Measurements from ENCODE around the gene FOLR3.

FOLR3 gene

GRCh38 chr11:72124046-72124445 lies 11.5 kb upstream of the FOLR3 start:
- H3K4me1 ChIP-seq (ENCODE audit: control insufficient read depth, insufficient read depth, low read length): no peaks in the 10 kb centered on the region
- no peak overlapping the region for H3K4me3 ChIP-seq (ENCODE audit: low read depth, low read length)
- H3K9me3 ChIP-seq (ENCODE audit: control insufficient read depth, insufficient read depth, low read length): peaks cover 20% of the 10 kb centered on the region
- no peak overlapping the region for H3K9ac ChIP-seq (ENCODE audit: low read depth, low read length)
- no peaks in the 10 kb centered on the region for H3K27me3 ChIP-seq (ENCODE audit: control insufficient read depth, insufficient read depth, low read length)
- H3K27ac ChIP-seq (ENCODE audit: low read depth, low read length): no peak overlapping the region
- no peaks in the 10 kb centered on the region for H3K36me3 ChIP-seq (ENCODE audit: control insufficient read depth, insufficient read depth, low read length)

- Histone ChIP-seq H3K27ac (ENCODE audit: low read depth, low read length) (no peak overlapping the region), H3K4me3 (ENCODE audit: low read depth, low read length) (no peak overlapping the region), H3K27me3 (ENCODE audit: control insufficient read depth, insufficient read depth, low read length) (no peaks in the 10 kb centered on the region), H3K9ac (ENCODE audit: low read depth, low read length) (no peak overlapping the region), H3K9me3 (ENCODE audit: control insufficient read depth, insufficient read depth, low read length) (peaks cover 25% of the 10 kb centered on the region), H3K36me3 (ENCODE audit: control insufficient read depth, insufficient read depth, low read length) (no peaks in the 10 kb centered on the region), H3K4me1 (ENCODE audit: control insufficient read depth, insufficient read depth, low read length) (no peaks in the 10 kb centered on the region)
These were observed 9.6 kb upstream of the FOLR3 start for GRCh38 chr11:72125956-72126355.

GRCh38 chr11:72127923-72128322 lies 7.6 kb upstream of the FOLR3 start:
- no peaks in the 10 kb centered on the region for H3K36me3 ChIP-seq (ENCODE audit: control insufficient read depth, insufficient read depth, low read length)
- no peak overlapping the region for H3K4me3 ChIP-seq (ENCODE audit: low read depth, low read length)
- no peak overlapping the region for H3K27ac ChIP-seq (ENCODE audit: low read depth, low read length)
- H3K4me1 ChIP-seq (ENCODE audit: control insufficient read depth, insufficient read depth, low read length): no peaks in the 10 kb centered on the region
- H3K27me3 ChIP-seq (ENCODE audit: control insufficient read depth, insufficient read depth, low read length): peaks cover 5% of the 10 kb centered on the region; the same call in 1 of the 2 replicates
- H3K9ac ChIP-seq (ENCODE audit: low read depth, low read length): no peak overlapping the region
- H3K9me3 ChIP-seq (ENCODE audit: control insufficient read depth, insufficient read depth, low read length): peaks cover 25% of the 10 kb centered on the region

DNA sequence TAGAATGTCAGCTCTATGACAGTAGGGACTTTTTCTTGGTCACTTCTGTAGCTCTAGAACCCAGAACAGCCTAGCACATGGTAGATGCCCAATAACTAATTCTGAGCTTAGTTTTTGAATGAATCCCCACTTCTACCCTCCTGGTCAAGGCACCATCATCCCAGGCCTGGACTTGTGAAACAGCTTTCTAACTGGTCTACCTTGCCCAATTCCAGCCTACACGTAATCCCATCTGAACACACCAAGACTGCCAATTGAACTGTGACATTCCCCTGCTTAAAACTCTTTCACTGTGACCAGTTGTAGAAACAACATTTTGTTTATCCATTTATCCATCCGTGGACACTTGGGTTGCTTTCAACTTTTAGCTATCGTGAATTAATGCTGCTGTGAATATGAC lies 6.1 kb upstream of the FOLR3 start:
- Histone ChIP-seq H3K36me3 (ENCODE audit: control insufficient read depth, insufficient read depth, low read length) (no peaks in the 10 kb centered on the region), H3K9ac (ENCODE audit: low read depth, low read length) (no peak overlapping the region), H3K9me3 (ENCODE audit: control insufficient read depth, insufficient read depth, low read length) (peaks cover 22% of the 10 kb centered on the region), H3K27me3 (ENCODE audit: control insufficient read depth, insufficient read depth, low read length) (peaks cover 5% of the 10 kb centered on the region; the same call in 1 of the 2 replicates), H3K4me1 (ENCODE audit: control insufficient read depth, insufficient read depth, low read length) (no peaks in the 10 kb centered on the region), H3K27ac (ENCODE audit: low read depth, low read length) (no peak overlapping the region), H3K4me3 (ENCODE audit: low read depth, low read length) (no peak overlapping the region)

- Histone ChIP-seq H3K4me3 (ENCODE audit: low read depth, low read length) (no peak overlapping the region), H3K27ac (ENCODE audit: low read depth, low read length) (no peak overlapping the region), H3K4me1 (ENCODE audit: control insufficient read depth, insufficient read depth, low read length) (no peaks in the 10 kb centered on the region), H3K9ac (ENCODE audit: low read depth, low read length) (no peak overlapping the region), H3K36me3 (ENCODE audit: control insufficient read depth, insufficient read depth, low read length) (no peaks in the 10 kb centered on the region), H3K9me3 (ENCODE audit: control insufficient read depth, insufficient read depth, low read length) (peaks cover 17% of the 10 kb centered on the region), H3K27me3 (ENCODE audit: control insufficient read depth, insufficient read depth, low read length) (peaks cover 5% of the 10 kb centered on the region; the same call in 1 of the 2 replicates)
These were observed 2.9 kb upstream of the FOLR3 start for GRCh38 chr11:72132646-72133045.

GRCh38 chr11:72135891-72136683 lies 562 bp downstream of the FOLR3 start:
- Histone ChIP-seq H3K27me3 (ENCODE audit: control insufficient read depth, insufficient read depth, low read length) (peaks cover 5% of the 10 kb centered on the region; the same call in 1 of the 2 replicates), H3K9me3 (ENCODE audit: control insufficient read depth, insufficient read depth, low read length) (no peaks in the 10 kb centered on the region), H3K9ac (ENCODE audit: low read depth, low read length) (no peak overlapping the region), H3K4me3 (ENCODE audit: low read depth, low read length) (no peak overlapping the region), H3K36me3 (ENCODE audit: control insufficient read depth, insufficient read depth, low read length) (no peaks in the 10 kb centered on the region), H3K4me1 (ENCODE audit: control insufficient read depth, insufficient read depth, low read length) (peaks cover 2% of the 10 kb centered on the region; the same call in 1 of the 2 replicates), H3K27ac (ENCODE audit: low read depth, low read length) (no peak overlapping the region)

DNA sequence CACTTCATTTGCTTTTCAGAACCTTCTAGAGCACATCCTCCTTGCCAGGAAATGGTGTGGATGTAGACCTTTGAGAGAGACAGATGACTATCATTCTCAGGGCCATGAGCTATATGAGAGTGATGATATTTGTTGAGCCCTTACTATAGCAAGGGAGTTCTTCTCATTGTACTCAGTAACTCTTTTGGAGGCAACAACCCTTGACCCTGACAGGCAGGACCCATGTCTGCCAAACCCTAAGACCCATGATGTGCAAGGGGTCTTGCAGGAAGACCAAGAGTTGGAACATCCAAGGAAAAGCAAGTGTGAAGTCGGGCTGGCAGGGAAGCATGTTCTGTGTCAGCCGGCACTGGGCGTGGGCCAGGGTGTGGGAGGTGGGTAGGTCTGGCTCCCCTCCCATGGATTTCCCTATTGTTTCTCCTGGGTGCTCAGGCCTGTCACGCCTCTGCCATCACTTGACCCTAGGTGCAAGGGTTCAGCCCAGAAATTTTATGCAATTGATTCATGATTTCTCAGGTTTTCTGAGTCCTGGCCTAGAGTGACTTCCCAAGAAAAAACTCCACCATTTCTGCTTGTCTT lies 1.2 kb downstream of the FOLR3 start:
- Histone ChIP-seq H3K36me3 (ENCODE audit: control insufficient read depth, insufficient read depth, low read length) (no peaks in the 10 kb centered on the region), H3K4me1 (ENCODE audit: control insufficient read depth, insufficient read depth, low read length) (peaks cover 4% of the 10 kb centered on the region; the same call in 1 of the 2 replicates), H3K9ac (ENCODE audit: low read depth, low read length) (no peak overlapping the region), H3K27me3 (ENCODE audit: control insufficient read depth, insufficient read depth, low read length) (peaks cover 5% of the 10 kb centered on the region; the same call in 1 of the 2 replicates), H3K9me3 (ENCODE audit: control insufficient read depth, insufficient read depth, low read length) (no peaks in the 10 kb centered on the region), H3K27ac (ENCODE audit: low read depth, low read length) (no peak overlapping the region), H3K4me3 (ENCODE audit: low read depth, low read length) (no peak overlapping the region)

GRCh38 chr11:72138821-72139390 lies 3.4 kb downstream of the FOLR3 start:
- H3K4me1 ChIP-seq (ENCODE audit: control insufficient read depth, insufficient read depth, low read length): peaks cover 4% of the 10 kb centered on the region; the same call in 1 of the 2 replicates
- H3K9ac ChIP-seq (ENCODE audit: low read depth, low read length): no peak overlapping the region
- H3K9me3 ChIP-seq (ENCODE audit: control insufficient read depth, insufficient read depth, low read length): no peaks in the 10 kb centered on the region
- H3K27me3 ChIP-seq (ENCODE audit: control insufficient read depth, insufficient read depth, low read length): no peaks in the 10 kb centered on the region
- H3K4me3 ChIP-seq (ENCODE audit: low read depth, low read length): no peak overlapping the region
- no peak overlapping the region for H3K27ac ChIP-seq (ENCODE audit: low read depth, low read length)
- no peaks in the 10 kb centered on the region for H3K36me3 ChIP-seq (ENCODE audit: control insufficient read depth, insufficient read depth, low read length)

- no peak overlapping the region for H3K9ac ChIP-seq (ENCODE audit: low read depth, low read length)
- H3K4me3 ChIP-seq (ENCODE audit: low read depth, low read length): no peak overlapping the region
- H3K9me3 ChIP-seq (ENCODE audit: control insufficient read depth, insufficient read depth, low read length): no peaks in the 10 kb centered on the region
- no peaks in the 10 kb centered on the region for H3K36me3 ChIP-seq (ENCODE audit: control insufficient read depth, insufficient read depth, low read length)
- H3K27ac ChIP-seq (ENCODE audit: low read depth, low read length): no peak overlapping the region
- H3K27me3 ChIP-seq (ENCODE audit: control insufficient read depth, insufficient read depth, low read length): no peaks in the 10 kb centered on the region
- peaks cover 4% of the 10 kb centered on the region; the same call in 1 of the 2 replicates for H3K4me1 ChIP-seq (ENCODE audit: control insufficient read depth, insufficient read depth, low read length)
These were observed 4.0 kb downstream of the FOLR3 start for GRCh38 chr11:72139500-72139899.

DNA sequence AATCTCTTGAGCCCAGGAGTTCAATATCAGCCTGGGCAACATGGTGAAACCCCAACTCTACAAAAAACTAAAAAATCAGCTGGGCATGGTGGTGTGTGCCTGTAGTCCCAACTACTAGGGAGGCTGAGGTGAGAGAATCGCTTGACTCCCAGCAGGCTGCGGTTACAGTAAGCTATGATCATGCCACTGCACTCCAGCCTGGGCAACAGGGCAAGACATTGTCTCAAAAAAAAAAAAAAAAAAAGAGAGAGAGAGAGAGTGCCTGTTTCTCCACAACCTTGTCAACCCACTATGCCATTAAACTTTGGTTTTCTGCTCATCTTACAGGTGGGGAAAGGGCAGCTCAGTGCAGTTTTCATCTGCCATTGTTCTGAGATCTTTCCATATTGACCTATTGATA lies 5.1 kb downstream of the FOLR3 start:
- H3K9me3 ChIP-seq (ENCODE audit: control insufficient read depth, insufficient read depth, low read length): no peaks in the 10 kb centered on the region
- H3K36me3 ChIP-seq (ENCODE audit: control insufficient read depth, insufficient read depth, low read length): no peaks in the 10 kb centered on the region
- no peak overlapping the region for H3K9ac ChIP-seq (ENCODE audit: low read depth, low read length)
- peaks cover 4% of the 10 kb centered on the region; the same call in 1 of the 2 replicates for H3K4me1 ChIP-seq (ENCODE audit: control insufficient read depth, insufficient read depth, low read length)
- H3K4me3 ChIP-seq (ENCODE audit: low read depth, low read length): no peak overlapping the region
- H3K27ac ChIP-seq (ENCODE audit: low read depth, low read length): no peak overlapping the region
- no peaks in the 10 kb centered on the region for H3K27me3 ChIP-seq (ENCODE audit: control insufficient read depth, insufficient read depth, low read length)

DNA sequence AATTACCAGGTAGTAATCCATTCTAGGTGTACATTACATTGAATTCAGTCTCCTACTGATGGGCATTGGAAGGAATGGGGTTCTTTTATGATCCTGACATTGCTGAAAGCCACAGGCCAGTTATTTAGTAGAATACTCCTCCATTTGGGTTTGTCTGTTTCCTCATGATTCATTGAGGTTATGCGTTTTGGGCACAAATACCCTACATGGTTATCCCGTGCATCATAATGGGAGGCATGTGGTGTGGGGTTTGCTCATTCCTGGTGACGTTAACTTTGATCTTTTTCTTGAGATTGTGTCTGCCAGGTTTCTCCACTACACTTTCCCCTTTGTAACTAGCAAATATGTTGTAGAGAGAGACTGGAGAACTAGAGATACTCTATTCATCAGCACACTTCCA lies 5.5 kb downstream of the FOLR3 start:
- Histone ChIP-seq H3K9me3 (ENCODE audit: control insufficient read depth, insufficient read depth, low read length) (no peaks in the 10 kb centered on the region), H3K36me3 (ENCODE audit: control insufficient read depth, insufficient read depth, low read length) (no peaks in the 10 kb centered on the region), H3K27ac (ENCODE audit: low read depth, low read length) (no peak overlapping the region), H3K9ac (ENCODE audit: low read depth, low read length) (no peak overlapping the region), H3K27me3 (ENCODE audit: control insufficient read depth, insufficient read depth, low read length) (no peaks in the 10 kb centered on the region), H3K4me3 (ENCODE audit: low read depth, low read length) (no peak overlapping the region), H3K4me1 (ENCODE audit: control insufficient read depth, insufficient read depth, low read length) (peaks cover 4% of the 10 kb centered on the region; the same call in 1 of the 2 replicates)

Measured in HUES48 (cell line).